ENCODE results near the gene KIAA0513.

Gene KIAA0513, protein sequence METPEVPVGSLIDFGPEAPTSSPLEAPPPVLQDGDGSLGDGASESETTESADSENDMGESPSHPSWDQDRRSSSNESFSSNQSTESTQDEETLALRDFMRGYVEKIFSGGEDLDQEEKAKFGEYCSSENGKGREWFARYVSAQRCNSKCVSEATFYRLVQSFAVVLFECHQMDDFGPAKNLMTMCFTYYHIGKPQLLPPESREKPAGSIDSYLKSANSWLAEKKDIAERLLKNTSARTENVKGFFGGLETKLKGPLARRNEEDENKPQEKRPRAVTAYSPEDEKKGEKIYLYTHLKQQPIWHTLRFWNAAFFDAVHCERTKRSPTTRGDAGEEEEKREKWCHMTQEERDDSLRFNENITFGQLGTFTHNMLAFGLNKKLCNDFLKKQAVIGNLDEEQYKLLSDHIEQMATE

DNA sequence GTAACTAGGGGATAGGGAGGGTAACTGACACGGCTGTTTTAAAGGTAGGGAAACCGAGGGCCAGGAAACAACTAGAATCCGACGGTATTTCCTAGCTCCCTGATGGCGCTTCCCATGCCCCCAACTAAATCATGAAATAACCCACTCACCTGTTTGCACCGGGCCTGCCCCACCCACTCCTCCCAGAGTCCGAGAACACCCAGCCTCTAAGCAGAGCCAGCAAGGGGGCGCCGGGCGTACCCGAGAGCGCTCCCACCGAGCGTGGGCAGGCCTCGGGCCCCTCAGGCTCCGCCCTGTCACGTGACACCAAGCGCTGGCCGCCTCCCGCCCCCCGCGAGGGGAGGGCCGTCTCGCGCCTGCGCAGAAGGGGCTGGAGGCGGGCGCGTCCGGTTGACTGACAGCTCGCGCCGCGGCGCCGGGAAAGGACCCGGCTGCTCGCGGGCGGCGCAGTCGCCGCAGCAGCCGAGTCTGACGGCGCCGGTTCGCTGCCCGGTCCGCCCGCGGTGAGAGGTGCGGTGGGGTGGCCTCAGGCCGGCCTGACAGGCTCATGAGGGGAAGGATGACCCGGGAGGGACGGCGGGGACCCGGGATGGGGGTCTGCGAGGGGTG is at the start of gene KIAA0513:
TSS of gene KIAA0513 (plus strand) at position 447 of the 609 bp plus-strand sequence. CDS start 39,277 bp downstream, outside the sequence.
- DNase-seq, result peak; percentile 70

DNA sequence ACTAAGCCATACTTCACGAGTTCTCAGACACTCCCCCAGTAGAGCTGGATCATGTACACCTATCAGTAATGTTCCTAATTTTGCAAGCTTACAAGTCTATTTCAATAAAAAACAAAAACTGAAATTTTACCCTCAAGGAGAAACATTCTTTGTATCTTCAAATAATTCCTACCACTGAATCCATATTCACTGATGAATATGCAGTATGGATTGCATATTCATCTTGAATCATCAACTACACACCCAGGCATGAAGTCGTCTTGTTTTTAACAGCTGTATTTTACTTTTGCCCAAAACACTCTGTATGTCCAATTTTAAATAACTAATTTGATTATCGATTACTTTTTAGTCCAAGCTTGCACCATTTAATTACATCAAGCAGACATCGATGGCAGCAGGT is 48.1 kb upstream of the KIAA0513 start:
- DNase-seq, result no peak

DNA sequence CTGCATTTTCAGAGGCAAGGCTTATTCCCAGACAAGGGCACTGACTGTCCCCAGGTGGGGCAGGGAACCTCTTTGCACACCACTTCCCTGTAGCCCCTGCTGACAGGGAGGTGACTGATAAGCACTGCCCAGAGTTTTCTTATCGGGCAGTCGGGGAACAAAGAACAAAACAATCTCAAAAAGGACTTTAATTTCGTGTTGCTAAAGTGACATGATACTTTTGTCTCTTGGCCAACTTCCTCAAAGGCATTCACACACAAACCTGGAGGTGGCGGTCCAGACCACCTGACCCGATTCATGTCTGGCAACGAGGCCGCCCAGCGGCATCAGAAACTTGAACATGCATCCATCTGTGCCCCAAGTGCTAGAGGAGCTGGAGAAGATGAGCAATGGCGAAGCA is 45.2 kb upstream of the KIAA0513 start:
- DNase-seq, result no peak

DNA sequence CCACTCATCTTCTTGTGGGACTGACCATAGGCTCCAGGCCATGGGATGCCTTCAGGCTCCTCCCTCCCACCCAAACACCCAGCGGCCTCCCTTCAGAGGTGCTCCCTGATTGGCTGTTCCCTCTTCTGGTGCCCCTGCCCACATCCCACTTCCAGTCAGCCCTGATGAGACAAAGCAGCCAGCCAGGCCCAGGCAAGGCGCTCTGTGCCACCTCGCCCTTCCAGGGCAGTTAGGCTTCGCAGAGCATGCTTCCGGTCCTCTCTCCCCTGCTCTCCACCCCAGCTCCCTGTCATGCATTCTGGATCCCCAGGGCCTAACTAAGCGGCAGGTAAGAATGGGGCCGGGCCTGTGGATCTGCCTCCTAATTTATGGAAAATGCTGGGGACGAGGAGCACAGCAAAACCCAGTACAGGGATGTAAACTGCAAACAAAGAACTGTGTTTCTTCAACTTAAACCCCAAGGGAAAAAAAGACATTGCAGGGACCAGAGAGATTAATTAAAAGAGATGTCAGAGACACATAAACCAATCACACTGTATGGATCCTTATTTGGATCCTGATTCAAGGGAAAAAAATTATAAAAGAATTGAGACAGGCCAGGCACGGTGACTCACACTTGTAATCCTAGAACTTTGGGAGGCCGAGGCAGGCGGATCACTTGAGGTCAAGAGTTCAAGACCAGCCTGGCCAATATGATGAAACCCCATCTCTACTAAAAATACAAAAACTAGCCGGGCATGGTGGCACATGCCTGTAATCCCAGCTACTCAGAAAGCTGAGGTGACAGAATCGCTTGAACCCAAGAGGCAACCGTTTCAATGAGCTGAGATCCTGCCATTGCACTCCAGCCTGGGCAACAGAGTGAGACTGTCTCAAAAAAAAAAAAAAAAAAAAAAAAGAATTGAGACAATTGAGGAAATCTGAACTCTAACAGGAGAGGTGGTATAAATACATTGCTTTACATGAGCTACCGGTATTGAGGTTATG is 42.2 kb upstream of the KIAA0513 start:
- DNase-seq, result no peak

DNA sequence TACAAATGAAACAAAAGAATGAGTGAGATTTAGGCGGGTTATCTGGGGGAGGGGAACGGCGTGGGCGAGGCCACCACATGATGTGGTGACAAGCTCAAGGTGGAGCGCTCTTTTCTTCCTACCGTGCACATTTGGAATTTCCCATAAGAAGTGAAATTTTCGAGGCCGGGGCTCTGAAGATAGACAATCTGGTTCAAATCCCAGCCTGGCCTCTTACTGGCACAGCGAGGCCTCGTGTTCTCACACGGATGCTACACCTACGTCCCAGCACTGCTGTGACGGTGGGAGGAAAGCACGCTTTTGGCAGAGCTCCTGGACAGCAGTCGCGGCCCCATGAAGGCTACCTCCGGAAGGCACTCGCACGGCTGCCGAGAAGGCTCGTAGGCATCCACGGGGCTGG is 41.5 kb upstream of the KIAA0513 start:
- no peak for DNase-seq

DNA sequence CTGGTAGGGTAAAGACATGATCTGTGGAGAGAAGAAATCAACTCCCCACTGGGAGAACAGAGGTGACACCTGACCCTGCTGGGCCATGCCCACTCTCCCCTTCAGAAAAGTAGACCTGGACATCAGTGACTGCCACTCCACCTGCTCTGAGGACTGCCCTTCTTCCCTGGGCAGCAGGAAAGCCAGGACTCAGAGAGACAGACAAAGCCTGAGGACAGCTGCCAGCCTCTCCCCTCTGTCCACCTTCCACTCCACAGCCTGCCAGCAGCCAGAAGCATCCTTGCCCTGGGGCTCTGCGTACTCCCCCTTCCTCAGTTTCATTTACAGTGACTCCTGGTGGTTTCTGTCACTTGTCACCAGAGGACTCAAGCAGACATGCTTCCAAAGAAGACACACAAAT is 40.7 kb upstream of the KIAA0513 start:
- DNase-seq, result no peak

DNA sequence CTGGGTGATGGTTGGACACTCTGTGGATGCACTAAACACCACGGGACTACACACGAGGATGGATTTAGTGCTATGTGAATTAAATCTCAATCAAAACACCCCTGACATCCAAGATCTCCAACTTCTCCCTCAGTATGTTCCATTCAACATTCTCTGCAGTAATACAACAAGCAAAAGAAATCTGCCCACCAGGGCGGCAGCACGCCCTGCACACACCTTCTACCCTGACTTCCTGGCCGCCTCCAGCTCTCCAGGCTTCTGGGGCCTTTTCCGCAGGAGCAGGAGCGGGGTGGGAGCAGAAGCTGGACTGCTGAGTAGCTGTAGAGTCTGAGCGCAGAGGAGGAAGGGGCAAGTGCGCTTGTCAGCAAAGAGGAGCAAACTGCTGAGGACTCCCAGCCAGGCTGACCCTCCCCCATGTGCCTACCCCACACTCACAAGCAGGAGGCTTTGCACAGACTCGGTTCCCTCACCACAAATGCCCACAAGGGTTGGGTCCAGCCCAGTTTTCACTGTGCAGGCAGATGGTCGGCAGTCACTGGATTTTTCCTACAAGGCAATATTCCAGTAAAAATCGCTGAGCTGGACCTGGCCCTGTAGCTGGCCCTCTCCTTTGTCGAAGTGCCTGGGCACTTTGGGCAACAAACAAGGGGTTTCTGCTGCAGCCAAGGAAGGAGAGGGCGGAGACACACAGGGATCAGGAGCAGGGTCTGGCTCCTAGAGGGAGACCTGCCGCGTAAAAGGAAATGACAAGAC is 39.1 kb upstream of the KIAA0513 start:
- no peak for DNase-seq

DNA sequence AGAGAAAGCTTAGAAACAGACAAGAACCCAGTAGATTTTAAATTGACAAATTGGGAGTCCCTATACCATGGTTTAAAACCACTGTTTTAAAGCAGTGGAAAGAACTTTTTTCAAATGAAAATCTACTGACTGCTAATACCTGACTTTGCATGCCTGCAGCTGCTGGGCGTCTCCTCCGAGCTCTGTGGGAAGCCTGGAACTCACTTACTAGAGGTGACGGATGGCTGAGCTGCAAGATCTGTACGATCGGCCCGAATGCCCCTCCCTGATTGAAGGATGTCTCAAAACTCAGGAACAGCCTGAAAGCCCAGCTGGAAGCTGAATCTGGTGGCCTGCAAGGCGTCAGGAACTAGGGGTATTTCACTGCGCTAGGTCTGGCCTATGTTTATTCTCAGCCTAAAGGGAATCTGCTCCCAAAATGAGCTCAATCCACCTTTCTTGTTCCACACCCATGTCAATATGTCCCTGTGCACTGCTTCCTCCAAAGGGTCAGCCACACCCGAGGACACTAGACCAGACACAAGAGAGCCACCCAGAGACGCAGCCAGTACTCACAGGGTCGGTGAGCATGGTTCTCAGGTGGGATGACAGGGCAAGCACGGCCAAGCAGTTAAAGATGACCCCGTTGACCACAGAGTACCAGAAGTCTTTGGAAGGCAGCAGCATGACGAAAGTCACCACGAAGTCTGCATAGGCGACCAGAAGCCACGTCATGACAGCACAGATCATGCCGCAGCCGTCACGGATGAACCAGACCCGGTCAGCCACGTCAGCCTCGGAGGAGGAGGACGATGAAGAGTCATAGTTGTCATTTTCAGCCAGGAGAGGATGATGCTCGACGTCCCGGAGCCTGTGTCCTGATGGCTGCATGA is 37.6 kb upstream of the KIAA0513 start:
- no peak for DNase-seq

DNA sequence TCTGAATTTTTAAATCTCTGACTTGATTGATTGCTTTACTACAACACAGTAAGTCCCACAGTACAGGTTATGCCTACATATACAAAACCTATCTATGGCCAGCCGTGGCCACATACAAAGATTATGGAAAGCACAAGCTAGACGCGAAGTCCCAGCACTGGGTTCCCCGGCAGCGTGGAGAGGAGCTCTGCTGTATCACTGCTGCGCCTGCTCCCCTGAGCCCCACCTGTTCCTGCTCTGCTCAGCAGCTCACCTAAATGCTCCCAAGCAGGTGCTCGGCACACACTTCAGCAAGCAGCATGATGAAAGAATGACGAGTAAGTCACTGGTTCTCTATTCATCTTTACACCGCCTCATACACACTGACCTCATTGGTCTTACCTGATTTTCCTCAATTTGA is 36.8 kb upstream of the KIAA0513 start:
- DNase-seq, result no peak

DNA sequence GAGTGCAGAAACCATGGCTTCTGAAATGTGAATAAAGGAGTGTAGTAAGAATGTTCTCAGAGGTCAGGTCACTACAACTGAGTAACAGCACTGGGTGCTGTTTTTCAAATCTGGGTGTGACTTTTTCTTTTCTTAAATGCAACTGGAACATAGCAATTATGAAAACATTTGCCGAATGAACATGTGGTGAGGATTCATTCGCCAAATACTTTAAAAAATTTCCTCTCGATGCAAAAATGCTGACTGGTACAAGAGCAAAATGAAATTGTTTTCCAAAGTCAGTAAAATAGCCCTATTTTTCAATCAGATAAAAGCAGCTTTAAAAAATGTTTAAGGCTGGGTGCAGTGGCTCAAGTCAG is 34.9 kb upstream of the KIAA0513 start:
- no peak for DNase-seq

DNA sequence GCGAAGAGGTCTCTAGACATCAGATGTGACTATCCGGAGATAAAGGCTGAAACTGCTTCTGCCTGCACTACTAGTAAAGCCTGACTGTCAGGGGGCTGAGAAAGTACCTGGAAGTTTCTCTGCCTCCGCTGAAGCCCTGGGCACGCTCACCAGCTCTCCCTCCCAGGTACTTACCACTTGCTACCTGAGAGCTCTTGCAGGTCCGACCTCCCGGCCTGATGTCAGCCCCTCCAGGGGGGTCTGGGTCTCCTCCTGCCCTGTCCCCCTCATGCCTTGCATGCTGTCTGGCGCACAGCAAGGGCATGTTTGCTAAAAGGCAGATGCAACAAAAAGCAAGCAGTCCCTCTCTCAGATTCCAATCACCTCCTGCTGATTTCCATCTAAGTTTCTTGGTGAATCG is 33.7 kb upstream of the KIAA0513 start:
- DNase-seq, result no peak

DNA sequence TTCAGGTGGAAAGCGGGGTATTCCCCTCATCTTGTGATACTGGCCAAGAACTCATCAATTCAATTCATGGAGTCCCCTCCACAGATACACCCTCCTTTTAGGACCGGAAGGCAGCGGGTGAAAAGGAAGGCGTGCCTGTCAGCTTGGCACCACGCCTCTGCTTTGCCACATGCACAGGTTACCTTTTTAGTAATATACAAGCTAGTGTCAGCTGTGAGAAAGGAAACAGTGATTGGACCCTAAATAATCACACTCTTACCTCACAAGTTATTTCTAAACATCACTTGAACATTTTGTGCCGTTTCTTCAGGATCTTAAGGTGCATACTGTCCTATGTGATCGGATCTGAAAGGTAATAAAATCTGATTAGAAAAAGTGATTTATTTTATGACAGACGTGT is 31.9 kb upstream of the KIAA0513 start:
- no peak for DNase-seq

DNA sequence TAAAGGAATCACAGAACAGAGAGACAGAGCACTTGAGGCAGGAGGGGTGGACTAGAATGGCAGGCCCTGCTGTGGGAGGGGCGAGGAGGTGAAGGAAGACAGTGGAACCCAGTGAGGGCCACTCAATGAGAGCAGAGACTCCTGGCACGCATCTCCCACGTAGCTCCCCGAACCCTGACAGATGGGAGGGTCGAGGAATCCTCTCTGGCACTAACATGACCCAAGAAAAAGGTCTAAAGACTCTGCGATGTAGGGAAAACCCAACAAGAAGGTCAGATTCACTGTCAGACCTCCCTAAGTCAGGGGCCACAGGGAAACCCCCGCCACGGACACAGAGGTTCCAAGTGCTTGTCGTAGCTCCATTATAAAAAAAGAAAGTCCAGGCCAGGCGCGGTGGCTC is 31.2 kb upstream of the KIAA0513 start:
- no peak for DNase-seq

DNA sequence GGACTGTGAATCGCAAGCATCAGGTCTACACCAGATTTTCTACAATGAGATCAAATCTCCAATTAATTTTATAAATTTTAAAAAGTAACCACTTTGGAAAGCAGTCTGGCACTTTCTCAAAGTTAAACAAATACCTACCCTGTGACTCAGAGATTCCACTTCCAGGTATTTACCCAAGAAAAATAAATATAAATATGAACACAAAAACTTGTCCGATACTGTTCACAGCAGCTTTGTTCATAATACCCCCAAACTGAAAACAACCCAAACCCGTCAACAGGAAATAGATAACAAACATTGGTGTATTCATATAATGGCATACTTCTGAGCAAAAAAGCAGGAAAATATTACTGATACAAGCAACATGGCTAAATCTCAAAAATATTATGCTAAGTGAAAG is 28.4 kb upstream of the KIAA0513 start:
- no peak for DNase-seq

DNA sequence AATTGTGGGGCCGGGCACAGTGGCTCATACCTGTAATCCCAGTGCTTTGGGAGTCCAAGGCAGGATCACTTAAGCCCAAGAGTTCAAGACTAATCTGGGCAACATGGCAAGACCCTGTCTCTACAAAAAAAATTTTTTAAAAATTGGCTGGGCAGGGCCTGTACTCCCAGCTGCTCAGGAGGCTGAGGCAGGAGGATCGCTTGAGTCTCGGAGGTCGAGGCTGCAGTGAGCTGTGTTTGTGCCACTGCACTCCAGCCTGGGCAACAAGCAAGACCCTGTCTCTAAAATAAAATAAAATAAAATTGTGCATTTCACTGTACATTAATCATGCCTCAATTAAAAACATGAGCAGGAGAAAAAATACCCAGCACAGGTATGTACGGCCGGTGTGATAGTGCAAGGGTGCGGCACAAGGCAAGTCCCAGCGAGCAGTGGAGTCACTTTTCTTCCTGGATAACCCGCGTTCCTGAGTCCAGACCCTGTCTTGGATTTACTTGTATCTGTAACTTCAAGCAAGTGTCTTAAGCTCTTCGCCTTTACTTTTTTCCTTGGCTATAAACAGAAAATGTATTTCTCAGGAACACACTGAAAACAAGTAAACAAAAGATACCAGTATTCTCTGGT is 27.6 kb upstream of the KIAA0513 start:
- no peak for DNase-seq

DNA sequence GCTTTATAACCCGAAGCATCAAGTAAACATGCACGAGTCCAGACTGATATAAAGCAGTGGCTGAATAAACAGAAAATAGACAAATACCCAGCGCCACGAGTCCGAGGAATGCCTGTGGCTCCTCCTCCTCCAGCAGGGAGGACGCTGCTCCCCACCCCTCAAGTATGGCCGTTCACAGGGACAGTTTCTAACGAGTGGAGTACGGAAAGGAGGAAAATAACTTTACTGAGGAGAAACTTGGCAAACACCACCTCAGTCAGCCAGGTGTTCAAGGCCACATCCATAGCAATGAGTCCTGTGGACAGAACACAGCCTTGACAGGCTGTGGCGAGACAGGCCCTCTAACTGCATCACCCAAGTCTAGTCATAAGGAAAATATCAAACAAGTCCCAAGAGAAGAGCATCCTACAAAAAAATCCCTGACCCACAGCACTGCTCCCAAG is 25.5 kb upstream of the KIAA0513 start:
- DNase-seq, result no peak

DNA sequence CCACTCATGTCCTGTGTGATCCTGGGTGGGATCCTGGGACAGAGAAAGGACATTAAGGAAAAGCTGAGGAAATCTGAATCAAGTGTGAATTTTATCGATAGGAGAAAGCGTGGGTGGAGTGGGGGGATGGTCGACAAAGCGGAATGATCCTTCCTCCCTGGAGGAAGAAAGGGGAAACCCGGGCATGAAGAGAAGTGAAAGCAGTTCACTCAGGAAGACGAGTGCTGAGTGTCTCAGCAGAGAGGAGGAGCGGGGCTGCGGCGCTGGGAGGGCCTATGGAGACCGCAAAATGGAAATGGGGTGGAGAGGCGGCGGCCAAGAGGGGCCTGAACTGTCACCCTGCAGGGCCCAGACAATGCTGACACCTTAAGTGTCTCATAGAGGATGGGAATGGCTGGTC is 25.0 kb upstream of the KIAA0513 start:
- DNase-seq, result no peak

DNA sequence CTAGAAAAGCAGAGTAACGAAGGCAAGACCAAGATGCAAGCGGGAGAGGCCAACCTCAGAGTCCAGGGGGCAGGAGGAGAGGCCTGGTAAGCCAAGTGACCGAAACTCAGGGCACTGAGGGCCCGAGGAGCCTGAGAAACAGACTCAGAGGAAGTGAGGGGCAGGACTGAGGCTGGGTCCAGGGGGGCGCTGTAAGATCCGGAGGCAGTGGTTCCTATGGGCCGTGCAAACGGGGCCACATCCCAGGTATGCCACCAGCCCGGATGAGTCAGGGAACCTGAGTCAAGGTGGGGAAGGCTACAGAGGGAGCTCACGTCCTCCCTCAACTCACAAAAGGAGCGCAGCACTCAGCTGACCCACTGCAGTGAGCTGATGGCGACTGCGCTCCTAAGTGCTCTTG is 24.5 kb upstream of the KIAA0513 start:
- DNase-seq, result no peak

DNA sequence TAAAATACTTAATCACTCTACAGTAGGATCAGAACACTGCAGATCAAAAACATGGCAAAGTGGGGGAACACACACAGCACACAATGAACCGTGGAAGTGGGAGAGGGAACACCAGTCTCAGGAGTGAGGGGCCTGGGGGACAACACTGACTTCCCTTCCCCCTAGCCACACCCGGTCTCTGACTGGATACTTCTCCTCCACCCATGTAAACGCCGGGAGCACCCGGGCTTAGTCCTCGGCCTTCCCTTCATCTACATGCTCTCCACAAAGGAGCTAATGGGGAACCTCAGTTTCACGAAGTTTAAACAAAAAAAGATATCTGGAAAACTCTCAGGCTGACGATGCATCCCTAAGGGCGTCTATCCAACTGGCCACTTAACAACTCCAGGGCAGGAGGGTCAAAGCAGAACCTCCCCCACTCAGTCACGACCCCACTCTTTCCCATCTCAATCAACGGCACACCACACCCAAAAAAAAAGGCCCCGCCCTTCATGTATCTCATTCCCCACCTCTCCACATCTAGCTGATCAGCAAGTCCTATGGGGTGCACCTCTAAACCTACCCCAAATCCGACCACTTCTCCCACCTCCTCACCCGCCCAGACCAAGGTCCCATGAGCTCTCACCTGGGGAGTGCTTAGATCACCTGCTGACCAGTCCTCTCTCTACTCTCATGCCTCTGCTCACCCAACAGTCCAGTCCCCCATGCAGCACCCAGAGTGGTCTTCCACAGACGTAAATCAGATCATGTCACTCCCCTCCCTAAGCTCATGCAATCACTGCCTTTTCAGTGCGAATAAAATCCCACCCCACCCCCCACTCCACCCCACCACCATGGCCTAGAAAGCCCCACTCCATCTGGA is 23.6 kb upstream of the KIAA0513 start:
- no peak for DNase-seq

DNA sequence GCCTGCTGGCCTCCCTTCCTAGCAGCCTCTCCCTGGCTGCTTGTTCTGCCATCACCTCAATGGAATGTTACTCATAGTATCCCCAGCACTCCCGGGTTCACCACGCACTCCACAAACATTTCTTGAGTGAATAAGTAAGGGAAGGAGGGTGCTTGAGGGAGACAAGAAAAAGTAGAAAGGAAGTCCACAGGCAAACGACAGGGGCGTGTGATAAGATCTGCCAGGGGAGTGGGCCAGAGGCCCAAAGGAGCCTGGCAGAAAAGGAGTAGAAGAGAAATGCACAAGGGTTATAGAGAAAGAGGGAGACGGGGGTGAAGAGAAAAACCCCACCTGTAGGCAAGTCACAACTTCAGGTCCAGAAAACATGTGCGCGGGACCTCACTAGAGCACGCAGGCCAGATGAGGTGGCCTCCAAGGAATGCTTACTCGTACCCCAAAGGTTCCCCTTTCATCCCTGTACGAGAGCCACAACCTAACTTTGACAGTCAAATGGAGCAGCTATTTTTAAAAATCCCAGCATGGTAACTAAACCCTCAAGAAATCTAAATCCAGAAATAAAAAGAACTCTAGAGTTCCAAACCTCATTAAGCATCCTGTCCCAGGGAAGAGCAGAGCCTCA is 22.9 kb upstream of the KIAA0513 start:
- DNase-seq, result no peak
